T-helper 17 cell (primary cell): ENCODE measurements around the gene ADD2. TPM values are rescaled to one million over a fixed set of nuclear protein-coding genes. Genes with fewer than 3 reads are reported as not detected.

Source experiments
- ATAC-seq: fragments of 150-1000 bp; cut with Tn5 transposase; 2 replicates; pipeline ENCODE4 v1.10.0; 2021; ENCODE audit warnings: mild to moderate bottlenecking, moderate library complexity
- DNase-seq, 3 donors: peaks; one replicate each; pipeline versions ENCODE4 v3.0.0 to v3.0.0-alpha.2; 2020 to 2021
- H3K9me3 ChIP-seq: one replicate; pipeline ENCODE4 v1.7.0; 2013; ENCODE audit warnings: low read length, mild to moderate bottlenecking; ENCODE audit not compliant: control insufficient read depth, poor library complexity, severe bottlenecking
- H3K27ac Mint-ChIP-seq: one replicate; pipeline ENCODE4 v1.8.0; 2022; ENCODE audit warnings: mild to moderate bottlenecking, moderate library complexity, mixed read lengths
- H3K27me3 Mint-ChIP-seq: one replicate; pipeline ENCODE4 v1.8.0; 2022; ENCODE audit warnings: mixed read lengths
- H3K36me3 Mint-ChIP-seq: one replicate; pipeline ENCODE4 v1.8.0; 2022; ENCODE audit warnings: low read depth, mixed read lengths
- H3K4me1 Mint-ChIP-seq: one replicate; pipeline ENCODE4 v1.8.0; 2022; ENCODE audit warnings: mild to moderate bottlenecking, mixed read lengths
- H3K4me3 Mint-ChIP-seq: one replicate; pipeline ENCODE4 v1.8.0; 2022; ENCODE audit warnings: mild to moderate bottlenecking, moderate library complexity, mixed read lengths
- total RNA-seq, 4 donors: library from RNA in 2 of 4; stranded (reverse) in 2 of 4; gene quantifications; one replicate each; pipeline ENCODE4 v1.2.3 and lab custom pipeline; 2022 to 2026

The ADD2 gene
- total RNA-seq, 2 donors from 2014 or later = 0.34 to 1.3 TPM

- Mint-ChIP-seq H3K36me3 (no peaks in the 10 kb centered on the region), H3K27ac (no peak overlapping the region), H3K4me3 (no peak overlapping the region), H3K4me1 (peaks cover 2% of the 10 kb centered on the region), H3K27me3 (peaks cover 40% of the 10 kb centered on the region)
- no peaks in the 10 kb centered on the region for H3K9me3 ChIP-seq
- DNase-seq = no peak
- no peak for ATAC-seq
Observed at GRCh38 chr2:70687461-70687795, 80.6 kb downstream of the ADD2 start.

- no peak for DNase-seq
- peaks cover 2% of the 10 kb centered on the region for H3K4me1 Mint-ChIP-seq
- no peak overlapping the region for H3K4me3 Mint-ChIP-seq
- peaks cover 34% of the 10 kb centered on the region for H3K27me3 Mint-ChIP-seq
- H3K9me3 ChIP-seq = no peaks in the 10 kb centered on the region
- no peak for ATAC-seq
- H3K27ac Mint-ChIP-seq = peak overlapping the region; percentile 54
- H3K36me3 Mint-ChIP-seq = no peaks in the 10 kb centered on the region
Observed at GRCh38 chr2:70686577-70687460, 81.2 kb downstream of the ADD2 start.

GRCh38 chr2:70685771-70686171 is 82.2 kb downstream of the ADD2 start:
- Mint-ChIP-seq H3K4me1 (peaks cover 2% of the 10 kb centered on the region), H3K36me3 (no peaks in the 10 kb centered on the region)

GRCh38 chr2:70684846-70685622 is 83.0 kb downstream of the ADD2 start:
- Mint-ChIP-seq H3K4me1 (peaks cover 2% of the 10 kb centered on the region), H3K27ac (no peak overlapping the region), H3K4me3 (no peak overlapping the region), H3K36me3 (no peaks in the 10 kb centered on the region), H3K27me3 (peaks cover 32% of the 10 kb centered on the region)
- DNase-seq (no peak), ATAC-seq (no peak)
- H3K9me3 ChIP-seq = no peaks in the 10 kb centered on the region

More at GRCh38 chr2:70685771-70686171, 82.2 kb downstream of the ADD2 start:
- no peak for DNase-seq
- ATAC-seq = no peak
- Mint-ChIP-seq H3K4me3 (no peak overlapping the region), H3K27me3 (peaks cover 32% of the 10 kb centered on the region), H3K27ac (peak overlapping the region; percentile 54)
- no peaks in the 10 kb centered on the region for H3K9me3 ChIP-seq

GRCh38 chr2:70683455-70683854 is 84.5 kb downstream of the ADD2 start:
- Mint-ChIP-seq H3K36me3 (no peaks in the 10 kb centered on the region), H3K4me1 (peaks cover 4% of the 10 kb centered on the region), H3K27ac (no peak overlapping the region), H3K27me3 (peaks cover 35% of the 10 kb centered on the region), H3K4me3 (no peak overlapping the region)
- no peak for ATAC-seq
- DNase-seq = no peak
- no peaks in the 10 kb centered on the region for H3K9me3 ChIP-seq

- Mint-ChIP-seq H3K4me3 (no peak overlapping the region), H3K36me3 (no peaks in the 10 kb centered on the region), H3K27me3 (peaks cover 22% of the 10 kb centered on the region), H3K4me1 (peaks cover 3% of the 10 kb centered on the region), H3K27ac (no peak overlapping the region)
- no peak for ATAC-seq
- H3K9me3 ChIP-seq = no peaks in the 10 kb centered on the region
- DNase-seq = no peak
Observed at GRCh38 chr2:70680735-70681134, 87.3 kb downstream of the ADD2 start.

- ATAC-seq (no peak), DNase-seq (no peak)
- H3K9me3 ChIP-seq = no peaks in the 10 kb centered on the region
- peaks cover 3% of the 10 kb centered on the region for H3K4me1 Mint-ChIP-seq
- peaks cover 15% of the 10 kb centered on the region for H3K27me3 Mint-ChIP-seq
- H3K36me3 Mint-ChIP-seq = no peaks in the 10 kb centered on the region
- H3K27ac Mint-ChIP-seq = peak overlapping the region; percentile 34
- no peak overlapping the region for H3K4me3 Mint-ChIP-seq
Observed at GRCh38 chr2:70679259-70679658, 88.7 kb downstream of the ADD2 start.

- peaks cover 3% of the 10 kb centered on the region for H3K4me1 Mint-ChIP-seq
- DNase-seq = no peak
- H3K27me3 Mint-ChIP-seq = peaks cover 15% of the 10 kb centered on the region
- no peak overlapping the region for H3K4me3 Mint-ChIP-seq
- no peaks in the 10 kb centered on the region for H3K9me3 ChIP-seq
- H3K36me3 Mint-ChIP-seq = peaks cover 2% of the 10 kb centered on the region
- peak overlapping the region; percentile 34 for H3K27ac Mint-ChIP-seq
- ATAC-seq = no peak
Observed at GRCh38 chr2:70678576-70679143, 89.3 kb downstream of the ADD2 start.

GRCh38 chr2:70676301-70677035 is 91.5 kb downstream of the ADD2 start:
- no peak overlapping the region for H3K27ac Mint-ChIP-seq
- DNase-seq = no peak
- H3K4me3 Mint-ChIP-seq = no peak overlapping the region
- peaks cover 15% of the 10 kb centered on the region for H3K27me3 Mint-ChIP-seq
- no peaks in the 10 kb centered on the region for H3K9me3 ChIP-seq
- ATAC-seq = no peak
- H3K36me3 Mint-ChIP-seq = peaks cover 2% of the 10 kb centered on the region
- peaks cover 3% of the 10 kb centered on the region for H3K4me1 Mint-ChIP-seq

- Mint-ChIP-seq H3K36me3 (peaks cover 2% of the 10 kb centered on the region), H3K4me1 (peaks cover 3% of the 10 kb centered on the region), H3K4me3 (no peak overlapping the region), H3K27ac (no peak overlapping the region), H3K27me3 (peaks cover 15% of the 10 kb centered on the region)
- no peaks in the 10 kb centered on the region for H3K9me3 ChIP-seq
- DNase-seq (no peak), ATAC-seq (no peak)
Observed at GRCh38 chr2:70675862-70676261, 92.1 kb downstream of the ADD2 start.

- peaks cover 3% of the 10 kb centered on the region for H3K4me1 Mint-ChIP-seq
- no peak overlapping the region for H3K4me3 Mint-ChIP-seq
- no peak for ATAC-seq
- peaks cover 2% of the 10 kb centered on the region for H3K36me3 Mint-ChIP-seq
- peaks cover 15% of the 10 kb centered on the region for H3K27me3 Mint-ChIP-seq
- no peak overlapping the region for H3K27ac Mint-ChIP-seq
- no peak for DNase-seq
- H3K9me3 ChIP-seq = no peaks in the 10 kb centered on the region
Observed at GRCh38 chr2:70674636-70675430, 93.2 kb downstream of the ADD2 start.

- no peaks in the 10 kb centered on the region for H3K4me1 Mint-ChIP-seq
- H3K27ac Mint-ChIP-seq = no peak overlapping the region
- no peak for DNase-seq
- peaks cover 11% of the 10 kb centered on the region for H3K27me3 Mint-ChIP-seq
- H3K4me3 Mint-ChIP-seq = no peak overlapping the region
- H3K36me3 Mint-ChIP-seq = peaks cover 2% of the 10 kb centered on the region
- ATAC-seq = no peak
- H3K9me3 ChIP-seq = no peaks in the 10 kb centered on the region
Observed at GRCh38 chr2:70673041-70673647, 94.9 kb downstream of the ADD2 start.
